Measurements from ENCODE around the gene PKD1.

PKD1 gene

DNA sequence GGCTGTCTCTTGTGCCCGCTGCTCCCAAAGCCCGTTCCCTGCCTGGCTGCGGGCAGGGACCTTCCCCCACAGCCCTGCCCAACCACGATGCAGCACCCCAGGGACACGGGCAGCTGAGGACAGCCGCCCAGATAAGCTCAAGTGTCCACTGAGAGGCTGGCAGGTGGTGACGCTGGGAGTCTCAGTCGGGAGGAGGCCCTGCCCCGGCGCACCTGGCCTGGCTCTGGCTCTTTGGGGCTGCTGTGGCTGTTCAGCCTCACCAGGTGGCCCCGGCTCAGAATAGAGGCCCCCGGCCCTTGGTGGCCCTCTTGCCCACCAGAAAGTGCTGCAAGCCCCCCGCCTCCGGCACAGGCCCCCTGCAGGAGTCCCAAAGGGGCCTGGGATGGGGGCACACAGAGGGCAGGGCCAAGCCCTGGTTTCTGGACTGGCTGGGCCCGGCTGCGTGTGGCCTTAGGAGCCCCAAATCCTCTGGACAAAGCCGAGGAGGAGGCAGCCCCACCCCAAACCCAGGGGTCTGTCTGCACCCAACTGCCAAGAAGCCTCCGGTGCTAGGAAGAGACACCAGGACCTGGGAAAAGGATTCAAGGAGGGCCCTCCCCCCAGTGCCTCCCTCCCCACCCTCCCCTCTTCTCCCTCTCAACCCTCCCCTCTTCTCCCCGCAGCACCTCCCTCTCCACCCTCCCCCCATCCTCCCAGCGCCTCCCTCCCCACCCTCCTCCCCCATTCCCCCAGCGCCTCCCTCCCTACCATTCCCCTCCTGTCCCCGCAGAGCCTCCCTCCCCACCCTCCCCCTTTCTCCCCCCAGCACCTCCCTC lies 93.3 kb downstream of the PKD1 start:
- FAIRE-seq: no peak
- no peak for DNase-seq (ENCODE audit: extremely low spot score, insufficient read length, low read depth)

DNA sequence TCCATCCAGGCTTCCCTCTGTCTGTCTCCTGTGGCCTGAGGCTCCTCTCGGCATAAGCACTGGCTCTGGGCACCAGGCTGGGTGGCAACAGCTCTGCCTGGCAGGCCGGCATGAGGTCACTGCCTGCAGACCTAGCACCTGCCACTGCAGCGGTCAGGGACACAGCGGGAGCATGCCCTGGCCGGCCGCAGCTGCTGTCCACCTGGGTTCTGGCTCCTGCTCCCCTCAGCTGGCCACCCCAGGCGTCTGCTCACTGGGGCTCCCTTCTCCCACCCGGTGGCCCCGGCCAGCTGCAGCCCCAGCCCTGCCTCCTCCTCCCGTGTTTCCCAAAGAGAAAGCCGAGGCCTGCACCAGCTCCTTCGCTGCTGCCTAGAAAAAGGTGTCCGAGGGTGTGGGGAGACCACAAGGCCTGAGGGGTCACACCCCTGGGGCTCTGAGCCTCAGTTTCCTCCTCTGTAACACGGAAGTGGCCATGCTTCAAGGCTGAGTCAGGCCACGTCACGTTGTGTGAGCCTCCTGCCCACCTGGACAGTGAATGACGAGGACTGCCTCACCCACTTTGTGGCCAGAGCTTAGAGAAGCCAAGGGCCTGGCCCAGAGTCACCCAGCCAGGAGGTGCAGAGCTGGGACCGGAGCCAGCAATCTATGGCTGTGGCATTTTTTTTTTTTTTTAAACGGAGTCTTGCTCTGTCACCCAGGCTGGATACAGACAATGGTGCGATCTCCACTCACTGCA lies 94.7 kb downstream of the PKD1 start:
- DNase-seq (ENCODE audit: extremely low spot score, insufficient read length, low read depth) (no peak), FAIRE-seq (no peak)

DNA sequence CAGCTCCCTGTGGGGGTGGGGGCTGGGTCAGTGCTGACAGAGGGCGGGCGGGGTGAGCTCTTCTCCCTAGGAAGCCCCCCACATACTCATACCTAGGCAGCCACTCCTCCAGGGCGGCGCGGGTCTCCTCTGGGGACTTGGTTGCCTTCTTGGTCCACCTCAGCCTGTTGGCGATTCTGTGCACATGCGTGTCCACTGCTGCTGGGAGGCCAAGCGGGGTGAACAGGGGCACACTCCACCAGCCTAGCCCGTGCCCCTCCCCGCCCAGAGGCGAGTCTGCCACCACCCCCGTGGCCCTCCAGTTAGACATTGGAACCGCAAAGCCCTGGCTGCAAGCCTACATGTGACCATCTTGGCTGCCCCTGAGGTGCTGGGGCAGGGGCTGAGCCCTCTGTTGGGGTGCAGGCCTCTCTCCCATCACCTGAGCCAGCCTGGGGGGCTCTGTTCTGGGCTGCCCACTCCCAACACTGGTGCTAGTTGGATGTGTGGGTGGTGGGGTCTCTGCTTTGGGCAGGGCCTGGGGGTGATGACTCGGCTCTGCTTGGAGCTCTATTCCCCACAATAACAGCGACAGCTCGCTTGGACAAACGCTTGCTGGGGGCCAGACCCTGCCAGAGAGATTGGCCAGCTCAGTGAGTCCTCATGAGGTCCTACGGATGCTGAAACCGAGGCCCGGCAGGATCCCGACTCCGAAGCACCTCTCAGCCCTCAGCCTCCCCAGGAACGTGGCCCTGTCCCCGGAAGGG lies 95.5 kb downstream of the PKD1 start:
- FAIRE-seq (no peak), DNase-seq (ENCODE audit: extremely low spot score, insufficient read length, low read depth) (no peak)

- FAIRE-seq: no peak
- DNase-seq (ENCODE audit: extremely low spot score, insufficient read length, low read depth): no peak
These were observed 96.2 kb downstream of the PKD1 start for GRCh38 chr16:2039274-2040031.

Data from GM18507 (cell line).